Endothelial cell of coronary artery (primary cell): ENCODE results near the gene KIF4B. TPM values are rescaled to one million over a fixed set of nuclear protein-coding genes. Genes with fewer than 3 reads are reported as not detected.

ENCODE experiments used
- total RNA-seq: library from RNA; depleted of rRNA; stranded (reverse); fragments of >200 nt; gene quantifications from 2 replicates; pipeline ENCODE4 v1.2.3, GENCODE V29; 2014

Gene KIF4B, protein sequence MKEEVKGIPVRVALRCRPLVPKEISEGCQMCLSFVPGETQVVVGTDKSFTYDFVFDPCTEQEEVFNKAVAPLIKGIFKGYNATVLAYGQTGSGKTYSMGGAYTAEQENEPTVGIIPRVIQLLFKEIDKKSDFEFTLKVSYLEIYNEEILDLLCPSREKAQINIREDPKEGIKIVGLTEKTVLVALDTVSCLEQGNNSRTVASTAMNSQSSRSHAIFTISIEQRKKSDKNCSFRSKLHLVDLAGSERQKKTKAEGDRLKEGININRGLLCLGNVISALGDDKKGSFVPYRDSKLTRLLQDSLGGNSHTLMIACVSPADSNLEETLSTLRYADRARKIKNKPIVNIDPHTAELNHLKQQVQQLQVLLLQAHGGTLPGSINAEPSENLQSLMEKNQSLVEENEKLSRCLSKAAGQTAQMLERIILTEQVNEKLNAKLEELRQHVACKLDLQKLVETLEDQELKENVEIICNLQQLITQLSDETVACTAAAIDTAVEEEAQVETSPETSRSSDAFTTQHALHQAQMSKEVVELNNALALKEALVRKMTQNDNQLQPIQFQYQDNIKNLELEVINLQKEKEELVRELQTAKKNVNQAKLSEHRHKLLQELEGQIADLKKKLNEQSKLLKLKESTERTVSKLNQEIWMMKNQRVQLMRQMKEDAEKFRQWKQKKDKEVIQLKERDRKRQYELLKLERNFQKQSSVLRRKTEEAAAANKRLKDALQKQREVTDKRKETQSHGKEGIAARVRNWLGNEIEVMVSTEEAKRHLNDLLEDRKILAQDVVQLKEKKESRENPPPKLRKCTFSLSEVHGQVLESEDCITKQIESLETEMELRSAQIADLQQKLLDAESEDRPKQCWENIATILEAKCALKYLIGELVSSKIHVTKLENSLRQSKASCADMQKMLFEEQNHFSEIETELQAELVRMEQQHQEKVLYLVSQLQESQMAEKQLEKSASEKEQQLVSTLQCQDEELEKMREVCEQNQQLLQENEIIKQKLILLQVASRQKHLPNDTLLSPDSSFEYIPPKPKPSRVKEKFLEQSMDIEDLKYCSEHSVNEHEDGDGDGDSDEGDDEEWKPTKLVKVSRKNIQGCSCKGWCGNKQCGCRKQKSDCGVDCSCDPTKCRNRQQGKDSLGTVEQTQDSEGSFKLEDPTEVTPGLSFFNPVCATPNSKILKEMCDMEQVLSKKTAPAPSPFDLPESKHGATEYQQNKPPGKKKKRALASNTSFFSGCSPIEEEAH
- total RNA-seq: 0.19 and 0.27 TPM in 2 replicates

GRCh38 chr5:155013526-155013925 lies at the start of gene KIF4B:
Gene KIF4B (plus strand): TSS chr5:155013755. CDS start chr5:155013860, 105 bp downstream.

Other genes with a start within 250 kb of the KIF4B start
- gene FAXDC2, start 163.2 kb upstream of the KIF4B start, total RNA-seq: 2.0 and 3.0 TPM in 2 replicates
- 58.8 and 59.7 TPM in 2 replicates for gene CNOT8, start 155.1 kb upstream of the KIF4B start, total RNA-seq
- 15.8 and 19.8 TPM in 2 replicates for gene GEMIN5, start 75.5 kb upstream of the KIF4B start, total RNA-seq
- gene MRPL22, start 72.7 kb upstream of the KIF4B start, total RNA-seq: 31.5 and 42.9 TPM in 2 replicates